GM12873 (cell line): ENCODE results near the gene DCAF12L1.

ENCODE experiments used
- TF ChIP-seq, protein P1 (sequence below): IDR thresholded peaks from 2 replicates; pipeline ENCODE4 v1.5.1; 2012; ENCODE audit warnings: low read depth, mild to moderate bottlenecking, moderate library complexity, low read length, control low read depth; ENCODE audit not compliant: insufficient read depth; ENCODE audit errors: missing control alignments

Gene DCAF12L1

DNA sequence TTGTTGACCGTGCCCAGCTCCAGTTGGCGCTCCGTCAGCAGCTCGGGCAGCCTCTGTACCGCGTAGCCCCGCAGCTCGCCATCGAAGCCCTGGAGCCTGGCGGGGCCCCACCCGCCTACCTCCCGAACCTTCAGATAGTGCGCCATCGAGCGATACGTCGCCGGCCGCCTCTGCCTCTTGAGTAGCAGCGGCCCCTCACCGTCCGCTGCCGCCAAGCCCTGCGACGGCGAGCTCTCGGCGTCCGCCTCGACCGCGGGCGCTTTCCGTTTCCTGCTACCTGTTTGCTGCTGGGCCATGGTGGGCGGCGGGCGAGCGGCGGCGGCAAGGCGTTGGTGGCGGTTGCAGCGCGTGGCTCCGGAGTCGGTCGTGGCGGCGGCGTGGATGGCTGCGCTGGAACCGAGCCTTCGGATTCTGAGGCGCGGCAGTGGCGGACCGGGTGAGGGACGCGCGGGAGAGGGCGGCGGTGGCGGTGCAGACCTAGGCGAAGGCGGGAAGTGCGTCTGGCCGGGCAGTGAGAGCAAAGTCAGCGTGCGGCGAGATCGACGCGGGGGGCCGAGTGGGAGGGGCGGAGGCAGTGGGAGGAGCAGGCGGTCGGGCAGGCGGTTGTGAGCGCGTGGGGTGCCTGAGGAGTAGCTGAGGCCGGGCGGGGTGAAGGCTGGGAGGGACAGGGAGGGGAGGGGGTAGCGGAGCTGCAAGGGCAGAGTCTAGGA, at the start of gene DCAF12L1:
Gene DCAF12L1, minus strand, starts transcription at position 502 of the 710 bp plus-strand sequence. Its CDS starts 206 bp downstream, at position 296.
- TF ChIP-seq, protein P1, sequence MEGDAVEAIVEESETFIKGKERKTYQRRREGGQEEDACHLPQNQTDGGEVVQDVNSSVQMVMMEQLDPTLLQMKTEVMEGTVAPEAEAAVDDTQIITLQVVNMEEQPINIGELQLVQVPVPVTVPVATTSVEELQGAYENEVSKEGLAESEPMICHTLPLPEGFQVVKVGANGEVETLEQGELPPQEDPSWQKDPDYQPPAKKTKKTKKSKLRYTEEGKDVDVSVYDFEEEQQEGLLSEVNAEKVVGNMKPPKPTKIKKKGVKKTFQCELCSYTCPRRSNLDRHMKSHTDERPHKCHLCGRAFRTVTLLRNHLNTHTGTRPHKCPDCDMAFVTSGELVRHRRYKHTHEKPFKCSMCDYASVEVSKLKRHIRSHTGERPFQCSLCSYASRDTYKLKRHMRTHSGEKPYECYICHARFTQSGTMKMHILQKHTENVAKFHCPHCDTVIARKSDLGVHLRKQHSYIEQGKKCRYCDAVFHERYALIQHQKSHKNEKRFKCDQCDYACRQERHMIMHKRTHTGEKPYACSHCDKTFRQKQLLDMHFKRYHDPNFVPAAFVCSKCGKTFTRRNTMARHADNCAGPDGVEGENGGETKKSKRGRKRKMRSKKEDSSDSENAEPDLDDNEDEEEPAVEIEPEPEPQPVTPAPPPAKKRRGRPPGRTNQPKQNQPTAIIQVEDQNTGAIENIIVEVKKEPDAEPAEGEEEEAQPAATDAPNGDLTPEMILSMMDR = no peak

DNA sequence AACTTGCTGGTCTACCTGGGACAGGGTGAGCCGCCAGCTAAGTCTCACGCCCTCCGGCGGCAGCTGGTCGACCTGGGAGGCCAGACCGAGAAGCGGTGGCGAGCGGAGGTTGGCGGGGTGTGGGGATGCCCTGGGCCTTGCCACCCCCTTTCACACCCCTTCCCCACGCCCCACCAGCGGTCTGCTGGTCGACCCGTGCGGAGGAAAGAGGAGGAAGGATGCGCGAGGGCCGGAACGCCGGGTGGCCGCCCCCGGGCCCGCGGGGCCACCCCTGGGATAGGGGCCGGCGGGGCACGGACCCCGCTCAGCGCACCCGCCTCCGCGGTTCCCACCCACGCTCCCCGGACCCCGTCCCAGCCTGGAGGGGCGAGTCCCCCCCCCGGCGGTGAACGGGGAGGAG, 28.3 kb upstream of the DCAF12L1 start:
- TF ChIP-seq, protein P1 = no peak

DNA sequence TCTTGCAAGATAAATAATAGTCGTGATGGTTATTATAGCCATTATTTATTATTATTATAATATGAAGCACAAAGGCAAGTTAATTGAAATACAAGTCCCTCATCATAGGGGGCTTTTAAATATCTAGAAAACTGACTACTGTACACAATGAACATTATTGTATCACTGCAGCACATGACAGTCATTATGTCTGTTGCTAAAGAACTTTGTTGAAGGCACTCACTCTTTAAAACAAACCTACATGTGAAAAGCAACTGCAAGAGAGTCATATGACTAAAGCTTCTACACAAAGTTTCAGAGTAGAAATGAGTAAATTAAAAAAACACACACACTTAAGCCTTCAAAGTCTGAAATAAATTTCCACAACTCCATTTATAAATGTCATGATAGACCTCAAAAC, 23.3 kb upstream of the DCAF12L1 start:
- TF ChIP-seq, protein P1 = no peak

DNA sequence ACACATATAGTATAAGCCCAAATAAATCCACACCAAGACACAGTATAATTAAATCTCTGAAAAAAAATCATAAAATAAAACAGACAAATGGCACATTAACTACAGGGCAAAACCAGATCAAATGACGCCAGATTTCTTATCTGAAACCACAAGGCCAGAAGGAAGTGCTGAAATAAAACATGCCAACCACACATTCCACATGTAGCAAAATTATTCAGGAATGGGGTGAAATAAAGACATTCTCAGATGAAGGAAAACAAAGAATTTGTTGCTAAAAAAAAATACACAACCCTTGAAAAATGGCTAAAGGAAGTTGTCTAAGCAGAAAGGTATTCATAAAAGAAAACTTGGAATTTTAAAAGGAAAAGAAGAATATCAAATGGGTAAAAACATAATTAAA, 4.5 kb upstream of the DCAF12L1 start:
- TF ChIP-seq, protein P1 = no peak

DNA sequence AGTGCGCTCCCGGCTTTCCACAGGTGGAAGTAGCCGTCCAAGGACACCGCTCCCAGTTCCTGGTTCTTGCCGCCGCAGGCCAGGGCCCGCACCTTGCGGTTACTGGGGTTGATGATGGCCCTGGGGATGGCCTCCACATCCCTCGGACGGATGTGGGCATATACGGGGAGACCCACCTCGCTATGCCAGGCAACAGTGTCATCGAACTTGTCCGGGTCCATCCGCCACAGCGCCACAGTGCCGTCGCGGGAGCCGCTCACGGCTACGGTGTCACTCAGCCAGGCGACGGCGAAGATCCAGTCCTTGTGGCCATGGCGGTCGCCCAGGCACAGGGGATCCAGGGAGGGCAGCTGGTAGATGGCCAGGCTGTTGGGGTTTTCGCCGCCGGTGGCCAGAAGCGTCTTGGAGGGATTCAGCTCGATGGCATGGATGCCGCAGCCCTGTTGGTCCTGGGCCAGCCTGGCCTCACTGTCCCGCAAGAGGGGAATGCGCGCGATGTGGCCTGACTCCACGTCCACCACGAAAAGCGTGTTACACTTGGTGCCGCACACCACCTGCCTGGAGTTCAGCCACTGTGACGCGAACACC, 795 bp downstream of the DCAF12L1 start:
- TF ChIP-seq, protein P1 = no peak

DNA sequence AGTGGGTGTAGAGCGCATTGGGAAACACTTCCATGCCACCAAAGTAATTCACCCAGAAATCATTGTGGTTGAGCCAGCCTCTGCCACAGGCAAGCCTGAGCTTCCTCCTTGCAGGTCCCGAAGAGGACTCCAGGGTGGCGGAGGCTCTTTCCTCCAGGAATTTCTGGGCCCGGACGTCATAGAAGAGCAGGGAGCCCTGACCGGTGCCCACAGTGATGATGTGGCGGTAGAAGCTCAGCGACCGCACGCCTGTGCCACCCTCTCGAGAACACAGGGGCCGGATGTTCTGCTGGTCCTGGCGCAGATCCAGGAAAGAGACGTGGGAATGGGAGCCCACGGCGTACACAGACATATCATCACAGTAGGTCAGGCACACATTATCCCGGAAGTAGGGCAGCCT, 1.3 kb downstream of the DCAF12L1 start:
- TF ChIP-seq, protein P1 = no peak

DNA sequence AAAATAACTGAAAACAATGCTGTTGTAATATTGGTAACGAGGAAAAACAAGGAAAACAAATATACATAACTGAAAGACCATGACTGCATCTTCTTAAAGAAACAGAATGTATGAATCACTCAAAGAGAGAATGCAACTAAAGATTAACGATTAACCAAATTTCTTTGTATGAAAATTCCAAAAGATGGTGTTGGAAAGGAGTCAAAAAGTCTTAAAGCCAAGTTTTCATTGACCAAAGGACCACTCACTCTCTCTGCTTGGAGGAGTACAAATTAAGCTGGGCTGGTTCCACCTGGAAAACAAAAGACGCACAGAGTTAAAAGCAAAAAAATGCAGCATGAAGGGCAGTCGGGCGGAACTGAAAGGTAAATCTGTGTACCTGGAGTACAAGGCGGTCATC, 1.8 kb downstream of the DCAF12L1 start:
- TF ChIP-seq, protein P1 = no peak
